COLO668 (cell line): ENCODE data around the gene RTL10.
"Not testable (repeated sequence)": the region's sequence is repeated elsewhere in the genome, so short reads cannot be mapped to it uniquely, and the experiment has no call there.

Experiments
- DNase-seq: peaks from one replicate; lab custom pipeline; 2025; ENCODE audit not compliant: unreplicated experiment; lab: John Stamatoyannopoulos, UW

The RTL10 gene

GRCh38 chr22:19889951-19890350, 35.3 kb upstream of the RTL10 start:
- DNase-seq = no peak

GRCh38 chr22:19888131-19888746, 33.6 kb upstream of the RTL10 start:
- no peak for DNase-seq

DNA sequence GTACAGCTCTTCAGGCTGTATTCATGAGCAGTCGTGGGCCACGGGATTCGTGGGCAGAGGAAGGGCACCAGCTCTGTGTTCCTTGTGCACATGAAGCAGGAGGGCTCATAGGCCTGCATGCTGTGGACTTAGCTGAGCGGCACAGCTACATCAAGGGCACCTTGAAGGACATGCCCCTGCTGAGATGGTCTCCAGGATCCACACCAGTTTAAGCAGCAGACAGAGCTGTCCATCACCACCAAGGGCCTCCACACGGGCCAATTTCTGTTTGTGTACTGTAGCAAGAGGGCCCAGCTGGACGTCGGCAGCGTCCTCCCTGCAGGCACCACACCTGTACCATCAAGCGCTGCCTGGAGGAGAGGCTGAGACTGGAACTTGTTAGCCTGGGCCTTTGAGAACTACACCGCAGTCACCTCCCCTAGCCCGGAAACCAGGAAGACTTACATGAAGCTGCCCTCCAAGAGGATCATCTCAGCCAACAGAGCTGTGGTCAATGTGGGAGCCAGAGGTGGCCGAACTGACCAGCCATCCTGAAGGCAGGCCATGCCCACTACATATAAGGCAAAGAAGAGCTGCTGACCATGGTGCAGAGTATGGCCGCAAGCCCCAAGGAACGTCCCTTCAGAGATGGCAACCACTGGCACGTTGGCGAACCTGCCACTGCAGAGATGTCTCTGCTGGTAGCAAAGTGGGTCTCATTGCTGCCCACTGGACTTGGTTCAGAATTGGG, 32.7 kb upstream of the RTL10 start:
- DNase-seq = no peak

DNA sequence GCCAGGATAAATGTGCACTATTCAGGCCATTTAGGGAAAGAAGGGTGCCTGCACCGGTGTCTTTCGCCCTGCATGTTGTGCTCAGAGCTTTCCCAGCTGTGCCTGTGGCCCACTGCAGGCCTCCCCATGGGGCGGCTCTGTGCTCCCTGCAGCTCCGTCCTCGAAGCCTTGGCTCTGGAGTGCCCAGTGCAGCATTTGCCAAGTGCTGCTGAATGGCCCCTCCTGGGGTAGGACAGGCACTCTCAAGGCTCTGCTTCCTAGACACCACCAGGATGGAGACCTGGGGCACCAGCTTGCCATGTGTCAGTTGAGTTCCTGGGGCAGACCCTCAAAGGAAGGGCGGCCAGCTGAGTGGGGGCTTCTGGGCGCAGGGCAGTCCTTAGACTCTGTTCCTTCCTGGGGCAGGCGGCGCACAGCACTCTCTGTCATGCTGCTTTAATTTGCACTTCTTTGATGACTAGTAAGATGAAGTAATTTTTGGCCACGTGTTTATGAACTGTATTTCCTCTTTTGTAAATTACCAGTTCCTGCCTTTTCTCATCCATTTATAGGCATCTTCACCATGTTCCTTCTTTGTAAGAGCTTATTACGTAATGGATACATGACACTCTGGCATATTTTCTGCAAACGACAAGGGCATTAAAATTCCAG, 32.1 kb upstream of the RTL10 start:
- DNase-seq = no peak

GRCh38 chr22:19885841-19886592, 31.3 kb upstream of the RTL10 start:
- no peak for DNase-seq

DNA sequence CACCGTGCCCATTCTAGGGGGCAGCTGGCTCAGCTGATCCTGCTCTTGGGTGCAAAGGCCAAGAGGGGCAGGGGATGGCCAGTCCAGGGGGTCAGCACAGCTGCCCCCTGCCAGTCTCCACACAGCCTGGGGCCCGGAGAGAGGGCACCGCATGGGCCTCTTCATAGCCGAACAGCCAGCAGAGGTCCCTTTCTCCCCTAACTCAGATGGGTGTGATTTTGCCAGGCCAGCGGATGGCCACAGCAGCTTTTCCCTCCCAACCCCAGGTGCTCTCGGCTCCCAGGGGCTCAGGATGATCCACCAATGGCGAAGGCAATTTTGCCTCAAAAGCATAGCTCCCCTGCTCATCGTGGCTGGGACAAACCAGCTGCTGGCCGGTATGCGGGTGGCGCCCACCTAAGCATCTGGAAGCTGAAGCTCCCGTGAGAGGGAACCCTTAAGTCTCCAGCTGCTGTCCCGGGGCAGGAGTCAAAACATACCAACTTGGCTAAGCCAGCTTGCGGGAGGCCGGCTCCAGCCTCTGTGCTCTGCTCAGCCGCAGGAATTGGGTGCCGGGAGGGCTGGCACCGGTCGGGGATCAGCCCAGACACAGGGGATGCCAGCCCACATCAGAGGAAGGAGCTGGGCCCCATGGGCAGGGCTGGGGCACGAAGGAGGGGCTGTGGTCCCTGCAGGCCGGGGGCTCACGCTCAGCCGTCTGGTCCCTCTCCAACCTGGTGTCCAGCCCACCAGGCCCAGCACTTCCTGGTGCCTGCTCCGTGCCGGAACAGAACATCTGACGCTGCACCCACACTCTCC, 30.5 kb upstream of the RTL10 start:
- DNase-seq = no peak

- no peak for DNase-seq
Observed at GRCh38 chr22:19884161-19884953, 29.7 kb upstream of the RTL10 start.

GRCh38 chr22:19883446-19883845, 28.8 kb upstream of the RTL10 start:
- not testable (repeated sequence) for DNase-seq

DNA sequence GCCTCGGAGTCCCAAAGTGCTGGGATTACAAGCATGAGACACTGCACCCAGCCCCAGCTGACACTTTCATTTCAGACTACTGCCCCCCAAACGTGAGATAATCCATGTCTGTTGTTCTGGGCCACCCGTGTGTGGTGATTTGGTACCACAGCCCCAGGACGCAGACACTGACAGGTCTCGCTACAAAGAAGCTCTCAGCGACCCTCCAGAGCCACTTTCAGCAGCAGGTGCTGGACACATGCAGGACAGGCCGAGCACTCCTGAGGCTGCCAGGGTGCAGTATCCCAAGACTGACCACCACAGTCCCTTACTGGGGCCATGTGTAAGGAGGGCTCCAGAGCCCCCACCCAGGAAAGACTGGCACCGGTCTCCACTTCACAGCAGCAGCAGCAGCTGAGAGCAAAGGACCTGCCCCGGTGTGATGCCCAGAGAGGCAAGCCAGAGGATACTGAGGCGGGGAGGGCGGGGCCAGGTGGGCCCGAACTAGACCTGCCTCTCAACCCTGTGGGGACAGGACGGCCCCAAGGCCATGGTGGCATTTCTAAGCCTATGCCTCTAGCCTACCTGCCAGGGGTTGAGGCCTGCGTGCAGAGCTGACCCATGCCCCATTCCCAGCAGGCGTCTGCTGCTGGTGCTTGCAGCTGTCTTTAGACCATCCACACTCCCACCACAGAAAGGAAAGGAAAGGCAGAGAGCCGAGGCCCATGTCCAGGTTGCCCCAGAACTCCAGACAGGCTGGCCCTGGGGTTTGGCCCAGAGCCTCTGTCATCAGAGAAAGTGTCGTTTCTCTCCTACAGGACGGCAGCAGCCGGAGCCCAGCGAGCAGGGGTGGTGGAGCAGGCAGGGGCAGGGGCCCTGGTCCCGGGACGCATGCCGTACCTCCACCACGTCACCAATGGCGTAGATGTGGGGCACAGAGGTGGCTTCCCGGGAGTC, 28.0 kb upstream of the RTL10 start:
- no peak for DNase-seq

GRCh38 chr22:19880786-19881569, 26.3 kb upstream of the RTL10 start:
- DNase-seq = no peak

DNA sequence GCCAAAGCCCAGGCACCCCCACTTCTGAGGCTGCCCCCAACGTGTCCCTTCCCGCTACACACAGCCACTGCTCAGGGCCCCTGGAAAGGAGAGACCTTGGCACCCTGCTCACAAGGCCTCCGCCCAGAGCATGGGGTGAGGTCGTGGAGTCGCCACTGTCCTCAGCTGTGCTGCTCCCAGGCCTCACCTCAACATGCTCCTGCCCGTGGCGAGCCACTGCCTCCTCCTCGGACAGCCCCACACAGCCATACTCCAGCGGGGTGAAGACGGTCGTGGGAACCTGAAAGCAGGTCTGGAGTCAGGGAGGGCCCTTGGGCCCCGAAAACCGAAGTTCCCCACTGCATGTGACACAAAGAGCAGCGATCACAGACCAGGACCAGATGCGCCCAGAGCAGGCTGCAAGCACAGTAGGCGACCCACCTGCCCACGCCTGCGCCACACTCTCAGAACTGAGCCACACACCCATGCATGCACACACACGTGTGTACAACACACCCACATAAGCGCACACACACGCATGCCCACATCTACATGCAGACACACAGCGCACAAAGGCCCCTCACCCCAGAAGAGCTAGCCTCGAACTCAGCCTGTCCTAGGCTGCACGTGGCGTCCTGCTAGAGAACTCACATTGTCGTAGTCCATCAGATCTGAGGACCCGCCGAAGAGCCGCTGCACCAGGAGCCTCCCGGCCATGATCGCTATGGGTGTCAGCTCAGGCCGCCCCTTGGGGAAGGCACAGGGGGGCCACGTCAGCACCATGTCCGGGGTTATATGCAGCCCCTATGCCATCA, 25.5 kb upstream of the RTL10 start:
- no peak for DNase-seq

DNA sequence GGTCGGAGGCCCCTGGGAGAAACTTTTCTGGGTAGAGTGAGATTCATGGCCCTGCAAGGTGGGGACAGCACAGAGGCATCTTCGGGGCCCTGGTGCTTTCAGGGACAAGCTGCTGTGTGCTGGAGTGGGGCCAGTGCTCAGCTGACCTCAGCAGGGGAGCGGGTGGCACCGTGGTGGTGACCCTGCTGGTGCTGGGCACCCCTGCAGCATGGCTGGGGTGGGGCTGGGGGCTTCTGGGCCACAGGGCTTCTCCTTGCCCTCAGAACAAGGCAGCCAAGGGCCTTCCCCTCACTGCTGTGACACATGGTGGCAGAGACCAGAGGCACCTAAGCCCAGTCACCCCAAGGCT, 24.9 kb upstream of the RTL10 start:
- DNase-seq = no peak

DNA sequence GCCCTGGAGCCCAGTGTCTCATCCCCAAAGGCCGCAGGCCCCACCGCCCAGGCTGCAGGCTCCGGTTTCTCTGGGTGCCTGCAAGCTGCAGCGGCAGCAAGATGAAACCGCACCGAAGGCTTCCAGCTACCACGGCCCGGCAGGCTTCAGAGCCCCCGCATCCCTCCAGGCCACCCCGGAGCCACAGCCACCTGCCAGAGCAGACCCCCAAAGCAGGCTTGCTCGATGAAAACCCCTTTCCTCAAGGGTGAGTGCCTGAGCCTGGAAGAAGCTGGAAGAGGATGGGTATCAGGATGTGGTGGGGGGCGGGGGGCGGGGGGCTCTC, 24.5 kb upstream of the RTL10 start:
- DNase-seq = no peak

GRCh38 chr22:19878461-19879245, 24.0 kb upstream of the RTL10 start:
- DNase-seq = no peak

GRCh38 chr22:19877626-19878339, 23.1 kb upstream of the RTL10 start:
- DNase-seq = no peak

GRCh38 chr22:19876941-19877625, 22.4 kb upstream of the RTL10 start:
- DNase-seq = no peak
